HCT116 (cell line): ENCODE measurements around the gene FIBP. TPM values are rescaled to one million over a fixed set of nuclear protein-coding genes. Genes with fewer than 3 reads are reported as not detected.
A peak's percentile ranks its signal among the peaks of the same experiment; 100 is the strongest.

Experiments
- ATAC-seq: fragments of 200-7000 bp; cut with Tn5 transposase; 2 replicates; pipeline ENCODE4 v1.9.1; 2020; ENCODE audit warnings: mild to moderate bottlenecking, moderate library complexity
- BruUV-seq: library from RNA; stranded (reverse); fragments of 400-500 nt; replicated peaks from 2 replicates; lab custom pipeline; 2021; lab: Mats Ljungman, UMichigan
- CTCF ChIA-PET: fragments of 300-600 bp; sonication (Branson Sonifier 250); formaldehyde crosslinking; loops from one replicate; lab custom pipeline; 2021; ENCODE audit warnings: antibody characterized with exemption; lab: Charles Lee
- POLR2A ChIA-PET: fragments of 300-600, 350-600 bp; sonication (Branson Sonifier 250); formaldehyde crosslinking; loops from one replicate; lab custom pipeline; 2021; ENCODE audit warnings: antibody characterized with exemption; lab: Charles Lee
- RAD21 ChIA-PET, 2 experiments: fragments of 300-600 bp; sonication (Branson Sonifier 250); formaldehyde crosslinking; loops; one replicate each; lab custom pipeline; 2023; ENCODE audit warnings: low total read pairs in 2 of 2; ENCODE audit not compliant: uncharacterized antibody in 2 of 2, unreplicated experiment in 2 of 2, low non-redundant PET in 1 of 2; lab: Charles Lee
- DNase-seq: peaks from one replicate; pipeline ENCODE4 v3.0.0-alpha.2; 2010; ENCODE audit warnings: low read depth, low spot score
- H2AFZ ChIP-seq: fragments of 200-600 bp; shearing (Covaris generic), sonication (generic); 2 replicates; pipeline ENCODE4 v1.6.1; 2017; ENCODE audit warnings: low read depth, mixed run types, mixed read lengths, antibody characterized with exemption, low read length; ENCODE audit not compliant: poor library complexity, severe bottlenecking
- H3K27ac ChIP-seq: 2 replicates; pipeline ENCODE4 v1.5.1; 2012; ENCODE audit warnings: low read depth, low read length
- H3K27me3 ChIP-seq: fragments of 200-600 bp; sonication (generic); 2 replicates; pipeline ENCODE4 v1.6.1; 2016; ENCODE audit warnings: mixed run types, low read length, mixed read lengths; ENCODE audit not compliant: insufficient read depth
- H3K36me3 ChIP-seq, 2 experiments: fragments of 200-500 bp in 1 of 2; fragments of 200-600 bp in 1 of 2; sonication (Bioruptor generic) in 1 of 2; sonication (generic) in 1 of 2; 2 replicates each; pipeline versions ENCODE4 v1.5.1 to v1.6.1; 2014 to 2016; ENCODE audit warnings: low read length in 2 of 2, inconsistent platforms in 1 of 2, mixed read lengths in 1 of 2, mixed run types in 1 of 2; ENCODE audit not compliant: insufficient read depth in 2 of 2, control insufficient read depth in 1 of 2
- H3K4me1 ChIP-seq, 2 experiments: fragments of 200-600 bp in 1 of 2; sonication (generic) in 1 of 2; 2 replicates each; pipeline versions ENCODE4 v1.5.1 to v1.6.1; 2012 to 2017; ENCODE audit warnings: low read length in 2 of 2, inconsistent platforms in 1 of 2, mild to moderate bottlenecking in 1 of 2, mixed read lengths in 1 of 2, mixed run types in 1 of 2, moderate library complexity in 1 of 2; ENCODE audit not compliant: insufficient read depth in 2 of 2, control insufficient read depth in 1 of 2
- H3K4me2 ChIP-seq: fragments of 200-600 bp; sonication (generic); 2 replicates; pipeline ENCODE4 v1.6.1; 2017; ENCODE audit warnings: mixed run types, low read length, mixed read lengths
- H3K4me3 ChIP-seq, 2 experiments: fragments of 200-600 bp in 1 of 2; sonication (generic) in 1 of 2; replicated peaks in 1 of 2; 2 replicates each; pipeline ENCODE4 v1.5.1; 2011 to 2016; ENCODE audit warnings: low read length in 2 of 2, control low read depth in 1 of 2, low read depth in 1 of 2, mild to moderate bottlenecking in 1 of 2, mixed read lengths in 1 of 2, mixed run types in 1 of 2
- H3K79me2 ChIP-seq: fragments of 200-600 bp; sonication (generic); 2 replicates; pipeline ENCODE4 v1.6.1; 2017; ENCODE audit warnings: mild to moderate bottlenecking, mixed run types, low read length, moderate library complexity, mixed read lengths; ENCODE audit not compliant: insufficient read depth
- H3K9ac ChIP-seq: fragments of 200-600 bp; sonication (generic); 2 replicates; pipeline ENCODE4 v1.6.1; 2016; ENCODE audit warnings: low read length, mixed read lengths
- H3K9me2 ChIP-seq: fragments of 200-600 bp; sonication (generic), shearing (Covaris generic); 2 replicates; pipeline ENCODE4 v1.6.1; 2017; ENCODE audit warnings: mixed run types, mild to moderate bottlenecking, moderate library complexity; ENCODE audit not compliant: insufficient read depth
- H3K9me3 ChIP-seq, 2 experiments: fragments of 200-500 bp in 1 of 2; fragments of 200-600 bp in 1 of 2; sonication (Bioruptor generic) in 1 of 2; sonication (generic) in 1 of 2; 2 replicates each; pipeline ENCODE4 v1.6.1; 2014 to 2017; ENCODE audit warnings: low read length in 2 of 2, mixed read lengths in 2 of 2, inconsistent platforms in 1 of 2, low read depth in 1 of 2, mild to moderate bottlenecking in 1 of 2, mixed run types in 1 of 2, moderate library complexity in 1 of 2; ENCODE audit not compliant: control insufficient read depth in 1 of 2, insufficient read depth in 1 of 2
- H4K20me1 ChIP-seq: fragments of 200-600 bp; sonication (generic), shearing (Covaris generic); 2 replicates; pipeline ENCODE4 v1.6.1; 2017; ENCODE audit warnings: mixed run types, mild to moderate bottlenecking, moderate library complexity; ENCODE audit not compliant: insufficient read depth
- EGR1 ChIP-seq: IDR thresholded peaks from 2 replicates; pipeline ENCODE4 v1.6.1; 2012; ENCODE audit warnings: low read depth
- EZH2 ChIP-seq: fragments of 200-600 bp; sonication (generic); IDR thresholded peaks from 2 replicates; pipeline ENCODE4 v1.6.1; 2017; ENCODE audit warnings: antibody characterized with exemption, mixed run types
- FOSL1 ChIP-seq: IDR thresholded peaks from 2 replicates; pipeline ENCODE4 v1.6.1; 2012; ENCODE audit warnings: low read depth
- RAD21 ChIP-seq: IDR thresholded peaks from 2 replicates; pipeline ENCODE4 v1.6.1; 2012; ENCODE audit warnings: low read depth, mild to moderate bottlenecking
- SRF ChIP-seq: IDR thresholded peaks from 2 replicates; pipeline ENCODE4 v1.6.1; 2012; ENCODE audit warnings: low read depth
- YY1 ChIP-seq: IDR thresholded peaks from 2 replicates; pipeline ENCODE4 v1.6.1; 2011; ENCODE audit warnings: low read length, low read depth, moderate library complexity, mild to moderate bottlenecking; ENCODE audit not compliant: insufficient replicate concordance; ENCODE audit errors: extremely low read depth
- ZBTB33 ChIP-seq: IDR thresholded peaks from 2 replicates; pipeline ENCODE4 v1.6.1; 2011; ENCODE audit warnings: mild to moderate bottlenecking, low read length, moderate library complexity; ENCODE audit not compliant: insufficient replicate concordance; ENCODE audit errors: extremely low read depth
- ZFX ChIP-seq: fragments of 450-650 bp; IDR thresholded peaks from 2 replicates; pipeline ENCODE4 v1.6.1; 2017
- intact Hi-C: fragments of 100-400 bp; cut with micrococcal nuclease; formaldehyde crosslinking; loops from 2 replicates; pipeline ENCODE4 v1.10.0; 2022
- total RNA-seq: library from RNA; stranded (reverse); gene quantifications from one replicate; pipeline ENCODE4 v1.2.1, GENCODE V29; 2021; ENCODE audit not compliant: unreplicated experiment

The FIBP gene
- total RNA-seq, 1 experiment from 2014 or later: 96.0 TPM

GRCh38 chr11:65912845-65913244 lies 24.6 kb upstream of the FIBP start:
- ChIA-PET CTCF (interaction anchor here (2.9 kb wide), 1 partner anchor 24 kb away, joined by 19 read pairs; the partner anchor contains the start of genes CCDC85B and FIBP), RAD21 (interaction anchor here in 1 of 2 experiments (0.7 kb wide), 1 partner anchor 24 kb away, joined by 3 read pairs; the partner anchor contains the start of gene FIBP), POLR2A (interaction anchor here (0.6 to 4.8 kb wide), 4 partner anchors 10 to 23 kb away, joined by 3 to 39 read pairs (median 20); partner anchors contain the start of genes CCDC85B, FIBP and FOSL1)
- H3K4me1 ChIP-seq: peaks cover 67 to 97% of the 10 kb centered on the region in 2 experiments
- intact Hi-C loops: no loop called here
- H3K9me3 ChIP-seq: no peaks in the 10 kb centered on the region
- DNase-seq (no peak), ATAC-seq (no peak)
- H3K4me3 ChIP-seq: no peak overlapping the region
- H3K27ac ChIP-seq: peak overlapping the region; percentile 75
- H3K9ac ChIP-seq: peak overlapping the region; percentile 75
- peak overlapping the region; percentile 96 for H3K4me2 ChIP-seq
- no peaks in the 10 kb centered on the region for H4K20me1 ChIP-seq
- H3K9me2 ChIP-seq: no peaks in the 10 kb centered on the region
- no peak for TF ChIP-seq EZH2
- TF ChIP-seq YY1: no peak
- TF ChIP-seq EGR1: no peak
- TF ChIP-seq ZFX: no peak
- no peak for TF ChIP-seq SRF
- TF ChIP-seq RAD21: no peak
- TF ChIP-seq FOSL1: no peak
- TF ChIP-seq ZBTB33: no peak
- H3K36me3 ChIP-seq: no peaks in the 10 kb centered on the region; a peak in 1 of 4 replicates
- BruUV-seq: no TSS peak
- no peak overlapping the region for H2AFZ ChIP-seq
- H3K79me2 ChIP-seq: peaks cover 21% of the 10 kb centered on the region
- H3K27me3 ChIP-seq: no peaks in the 10 kb centered on the region
